ENCODE results near the gene PM20D2. TPM values are rescaled to one million over a fixed set of nuclear protein-coding genes. Genes with fewer than 3 reads are reported as not detected.

Gene PM20D2
- total RNA-seq, 1 donor from 2014 or later: 6.8 TPM

DNA sequence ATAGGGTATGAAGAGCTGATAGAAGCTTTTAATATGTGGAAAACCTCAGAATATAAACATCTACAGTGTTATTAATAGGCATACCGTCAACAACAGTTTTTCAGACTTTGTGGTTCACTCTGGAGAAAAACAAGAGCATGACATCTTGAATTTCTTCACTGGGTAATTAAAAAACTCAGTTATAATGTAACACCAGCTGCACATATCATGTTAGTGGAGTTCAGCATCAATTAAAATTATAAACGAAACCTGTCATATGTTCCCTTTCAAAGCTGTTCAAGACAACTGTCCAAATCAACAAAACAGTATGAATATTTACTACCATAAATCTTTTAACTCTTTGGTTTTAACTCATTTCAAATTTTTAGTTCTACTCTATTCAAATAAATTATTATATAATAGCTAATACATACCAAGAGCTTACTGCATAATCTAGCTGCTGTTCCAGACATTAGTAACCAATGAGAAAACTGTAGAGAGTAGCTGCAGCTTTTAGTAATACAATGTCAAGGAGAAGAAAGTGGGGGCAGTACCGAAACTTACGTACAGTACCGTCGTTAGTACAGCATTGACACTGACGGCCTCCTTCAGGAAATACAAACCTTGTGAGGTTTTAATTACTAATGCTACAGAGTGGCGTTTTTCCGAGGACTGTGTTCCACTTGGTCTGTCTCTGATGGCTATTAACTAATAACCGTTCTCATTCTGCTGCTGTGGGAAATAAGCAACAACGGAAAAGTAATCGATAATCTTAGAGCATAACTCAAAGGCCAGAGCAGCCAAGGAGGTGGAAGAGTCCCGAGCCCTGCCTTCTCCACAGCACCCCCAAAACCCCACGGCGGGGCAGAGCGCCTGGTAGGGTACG is 532 bp upstream of the PM20D2 start:
- DNase-seq (ENCODE audit: extremely low read depth, low read depth, low spot score): no peak

DNA sequence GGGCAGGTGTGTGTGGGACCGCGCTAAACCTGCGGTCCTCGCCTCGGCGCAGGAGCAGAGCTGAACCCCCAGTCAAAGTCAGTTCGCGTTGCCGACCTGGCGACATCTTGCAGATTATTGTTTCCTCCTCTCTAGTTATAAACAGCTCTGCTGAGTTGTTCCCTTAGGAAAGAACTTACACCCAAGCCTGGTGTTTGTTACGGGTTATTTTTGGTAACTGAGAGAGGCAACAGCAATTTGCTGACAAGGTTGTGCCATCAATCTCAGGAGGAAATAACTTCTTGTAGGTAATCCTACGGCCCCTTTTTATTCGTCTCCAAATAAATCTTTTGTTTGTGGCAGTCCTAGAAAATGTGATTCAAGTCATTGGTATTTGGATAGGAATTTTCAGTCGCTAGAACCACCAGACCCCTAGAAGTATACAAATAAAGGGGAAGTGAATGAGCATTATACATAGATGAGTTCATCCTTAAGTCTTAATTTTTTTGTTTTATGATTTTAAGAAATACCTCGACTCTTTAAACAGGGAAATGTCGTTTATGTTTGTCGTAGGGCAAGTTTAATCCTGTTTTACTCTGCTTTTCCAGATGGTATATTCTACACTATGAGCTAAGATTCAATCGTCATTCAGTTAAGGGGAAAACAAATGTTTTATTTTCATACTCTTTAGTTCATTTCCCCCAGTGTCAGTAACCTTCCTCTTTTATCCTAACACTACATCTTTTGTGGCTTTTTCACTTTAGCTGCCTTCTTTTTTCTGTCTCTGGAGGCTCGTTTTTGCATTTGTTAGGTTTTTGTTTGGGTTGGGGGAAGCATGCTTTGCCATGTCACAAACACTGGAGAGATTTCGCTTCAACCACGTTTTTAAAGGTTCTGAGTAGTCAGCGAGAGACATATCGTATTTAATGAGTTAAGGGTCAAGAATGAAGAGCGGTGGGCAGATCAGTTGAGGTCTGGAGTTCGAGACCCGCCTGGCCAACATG is 1.2 kb downstream of the PM20D2 start:
- no peak for DNase-seq (ENCODE audit: extremely low read depth, low read depth, low spot score)

DNA sequence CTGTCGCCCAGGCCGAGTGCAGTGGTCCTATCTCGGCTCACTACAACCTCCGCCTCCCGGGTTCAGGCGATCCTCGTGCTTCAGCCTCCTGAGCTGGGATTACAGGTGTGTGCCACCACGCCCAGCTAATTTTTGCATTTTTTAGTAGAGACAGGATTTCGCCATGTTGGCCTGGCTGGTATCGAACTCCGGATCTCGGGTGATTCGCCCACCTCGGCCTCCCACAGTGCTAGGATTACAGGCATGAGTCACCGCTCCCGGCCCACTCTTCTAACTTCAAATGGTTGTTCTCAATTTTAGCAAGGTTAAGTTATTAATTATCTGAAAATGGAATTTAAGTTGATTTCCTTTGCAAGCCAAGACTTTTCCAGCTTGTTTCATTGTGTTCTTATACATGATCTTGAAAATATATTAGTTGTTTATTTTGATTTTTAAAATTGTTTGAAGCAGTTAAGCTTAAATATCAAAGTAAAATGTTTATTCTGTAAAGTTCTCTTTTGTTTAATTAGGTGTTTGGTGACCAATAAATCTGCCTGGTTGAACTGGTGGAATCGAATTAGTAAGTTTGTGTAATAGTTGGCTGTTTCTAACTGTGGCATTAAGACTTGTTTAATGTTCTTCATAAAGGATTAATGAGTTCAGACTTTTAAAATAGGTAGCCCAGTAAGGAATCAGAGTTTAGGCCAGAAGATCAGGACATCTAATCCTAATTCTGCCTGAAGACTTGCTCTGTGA is 2.3 kb downstream of the PM20D2 start:
- DNase-seq (ENCODE audit: extremely low read depth, low read depth, low spot score): no peak

DNA sequence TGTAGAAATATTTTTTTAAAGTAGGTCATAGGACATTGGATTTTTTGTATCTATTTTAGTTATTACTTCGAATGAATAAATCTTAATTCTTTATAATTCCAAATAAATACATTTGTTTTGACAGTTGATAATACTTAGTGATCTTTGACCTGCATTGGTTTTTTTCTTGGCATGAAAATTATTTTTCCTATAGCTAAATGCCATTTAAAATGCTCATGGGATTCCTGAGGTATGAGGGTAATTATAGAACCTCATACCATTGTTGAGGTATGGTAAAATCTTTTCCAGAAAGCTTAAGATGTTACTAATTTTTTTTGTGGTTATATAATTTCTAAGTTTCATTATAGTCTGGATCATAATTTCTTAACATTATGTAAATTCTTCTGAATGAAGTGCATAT is 8.3 kb downstream of the PM20D2 start:
- no peak for DNase-seq (ENCODE audit: extremely low read depth, low read depth, low spot score)

GRCh38 chr6:89160331-89161092 is 14.7 kb downstream of the PM20D2 start:
- DNase-seq (ENCODE audit: extremely low read depth, low read depth, low spot score): no peak

DNA sequence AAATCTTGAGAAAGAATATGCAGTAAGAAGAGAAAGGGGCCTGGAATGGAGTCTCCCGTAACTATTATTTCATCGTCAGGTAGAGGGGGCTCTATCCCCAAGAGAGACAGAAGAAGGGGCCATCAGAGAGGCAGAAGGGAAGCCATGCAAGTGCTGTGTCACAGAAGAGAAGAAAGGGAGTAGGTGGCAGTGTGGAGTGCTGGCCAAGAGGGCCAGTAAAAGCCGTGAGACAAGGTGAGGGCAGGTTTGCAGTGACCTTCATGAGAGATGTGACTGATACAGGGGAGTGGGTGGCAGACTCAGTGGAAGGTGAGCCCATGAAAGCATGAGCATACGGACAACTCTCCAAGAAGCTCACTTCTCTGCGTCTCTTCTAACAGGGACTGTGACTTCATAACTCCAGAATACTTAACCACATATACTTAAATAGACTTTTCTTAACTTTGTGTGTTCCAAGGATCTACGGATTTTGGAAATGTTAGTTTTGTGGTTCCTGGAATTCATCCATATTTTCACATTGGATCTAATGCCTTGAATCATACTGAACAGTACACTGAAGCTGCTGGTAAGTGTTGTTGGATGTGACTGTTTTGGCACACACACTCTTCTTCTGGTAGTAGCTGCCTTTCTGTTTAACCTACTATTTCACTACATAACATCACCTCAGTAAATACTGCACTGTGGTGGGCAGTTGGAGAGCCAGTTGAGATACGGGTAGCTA is 15.6 kb downstream of the PM20D2 start:
- DNase-seq (ENCODE audit: extremely low read depth, low read depth, low spot score): no peak

DNA sequence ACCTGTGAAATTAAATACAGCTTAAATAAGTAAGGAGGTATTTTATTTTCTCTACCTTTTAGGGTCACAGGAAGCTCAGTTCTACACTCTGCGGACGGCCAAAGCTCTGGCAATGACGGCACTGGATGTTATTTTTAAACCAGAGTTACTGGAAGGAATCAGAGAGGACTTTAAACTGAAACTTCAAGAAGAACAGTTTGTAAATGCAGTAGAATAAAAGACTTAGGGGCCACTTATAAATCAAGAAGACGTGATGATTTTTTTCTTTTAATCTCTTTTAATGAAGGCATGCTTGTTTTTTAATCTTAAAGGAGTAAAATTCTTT is 16.2 kb downstream of the PM20D2 start:
- DNase-seq (ENCODE audit: extremely low read depth, low read depth, low spot score): no peak

GRCh38 chr6:89172131-89172530 is 26.3 kb downstream of the PM20D2 start:
- no peak for DNase-seq (ENCODE audit: extremely low read depth, low read depth, low spot score)

DNA sequence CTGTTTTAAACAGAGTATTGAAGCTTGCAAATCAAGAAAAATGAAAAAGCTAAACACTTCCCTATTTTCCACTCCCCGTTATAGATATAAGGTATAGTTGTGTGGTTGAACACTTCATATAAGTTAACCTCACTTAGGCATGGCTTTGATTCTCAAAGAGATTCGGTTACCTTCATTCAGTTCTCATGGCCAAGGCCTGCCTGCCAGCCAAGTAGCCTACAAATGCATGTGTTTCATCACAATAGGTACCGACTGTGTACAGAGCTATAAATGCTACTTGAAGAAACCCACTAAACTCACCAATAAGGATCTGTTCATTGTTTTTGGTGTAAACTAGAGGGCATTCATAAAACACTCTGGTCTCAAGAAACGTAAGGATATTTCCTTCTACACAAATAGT is 27.8 kb downstream of the PM20D2 start:
- no peak for DNase-seq (ENCODE audit: extremely low read depth, low read depth, low spot score)

DNA sequence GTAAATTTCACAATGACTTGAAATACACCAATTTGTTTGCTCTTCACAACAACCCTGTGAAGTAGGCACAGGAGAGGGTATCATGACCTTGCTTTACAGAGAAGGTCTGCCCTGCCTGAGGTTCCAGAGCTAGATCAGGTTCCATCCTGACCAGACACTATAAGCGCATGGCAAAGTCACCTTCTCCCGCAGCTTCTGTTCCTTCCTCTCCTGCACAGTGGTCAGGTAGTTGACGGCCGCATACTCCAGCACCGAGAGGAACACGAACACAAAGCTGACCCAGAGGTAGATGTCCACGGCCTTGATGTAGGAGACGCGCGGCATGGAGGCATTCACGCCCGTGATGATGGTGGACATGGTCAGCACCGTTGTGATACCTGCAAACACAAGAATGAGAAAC is 34.3 kb downstream of the PM20D2 start:
- DNase-seq (ENCODE audit: extremely low read depth, low read depth, low spot score): no peak

GRCh38 chr6:89180971-89181370 is 35.1 kb downstream of the PM20D2 start:
- no peak for DNase-seq (ENCODE audit: extremely low read depth, low read depth, low spot score)

DNA sequence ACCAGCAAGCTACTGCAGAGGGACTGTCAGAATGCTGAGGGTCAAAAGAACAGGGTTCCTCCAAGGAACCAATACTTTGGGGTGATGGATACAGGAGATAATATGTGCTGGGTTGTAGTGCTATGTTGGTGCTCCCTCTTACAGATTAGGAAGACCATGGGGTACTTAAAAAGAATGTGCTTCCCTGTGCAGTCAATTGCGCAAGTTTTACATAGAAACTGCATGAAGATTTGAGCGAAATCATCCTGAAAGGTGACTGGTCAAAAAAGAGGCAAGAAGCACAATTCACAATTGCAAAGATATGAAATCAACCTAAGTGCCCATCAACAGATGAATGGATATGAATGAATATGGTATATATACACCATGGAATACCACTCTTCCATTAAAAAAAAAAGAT is 37.4 kb downstream of the PM20D2 start:
- no peak for DNase-seq (ENCODE audit: extremely low read depth, low read depth, low spot score)

DNA sequence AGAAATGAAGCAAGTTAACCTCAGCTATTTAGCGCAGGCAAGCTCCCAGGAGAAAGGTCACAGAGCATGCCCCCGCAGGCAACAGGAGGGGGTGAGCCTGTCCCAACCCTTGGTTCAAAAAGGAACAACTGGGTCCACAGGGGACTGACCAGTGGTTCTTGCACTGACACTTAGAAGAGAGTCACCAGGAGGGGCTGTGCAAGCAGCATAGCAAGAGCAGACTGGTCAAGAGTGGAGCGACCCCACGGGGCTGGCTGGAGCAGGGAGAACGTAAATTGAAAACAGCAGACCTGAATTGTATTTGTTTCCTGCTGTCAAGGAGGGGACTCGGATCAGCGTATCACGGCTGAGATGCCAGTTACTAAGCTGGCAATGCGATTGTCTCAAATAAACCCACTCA is 38.5 kb downstream of the PM20D2 start:
- no peak for DNase-seq (ENCODE audit: extremely low read depth, low read depth, low spot score)

DNA sequence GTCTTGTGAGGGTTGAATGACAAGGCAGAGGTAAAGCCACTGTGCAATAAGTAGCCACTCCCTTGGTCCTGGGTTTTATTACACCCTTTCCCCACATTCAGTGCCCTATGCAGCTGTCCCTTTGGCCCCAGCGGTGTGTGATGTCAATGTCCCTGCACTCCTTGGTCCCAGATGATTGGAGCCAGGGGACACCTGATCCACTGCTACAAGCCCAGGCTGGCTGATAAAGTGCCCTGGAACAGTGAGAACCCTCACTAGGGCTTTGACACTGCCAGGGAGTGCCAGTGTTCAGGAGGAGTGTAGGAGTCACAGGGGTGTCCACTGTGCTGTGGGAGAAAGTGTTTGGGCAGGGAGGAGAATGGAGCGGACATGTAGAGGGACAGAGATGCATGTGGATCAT is 40.9 kb downstream of the PM20D2 start:
- DNase-seq (ENCODE audit: extremely low read depth, low read depth, low spot score): no peak

- no peak for DNase-seq (ENCODE audit: extremely low read depth, low read depth, low spot score)
These were observed 41.6 kb downstream of the PM20D2 start for GRCh38 chr6:89187504-89187903.

DNA sequence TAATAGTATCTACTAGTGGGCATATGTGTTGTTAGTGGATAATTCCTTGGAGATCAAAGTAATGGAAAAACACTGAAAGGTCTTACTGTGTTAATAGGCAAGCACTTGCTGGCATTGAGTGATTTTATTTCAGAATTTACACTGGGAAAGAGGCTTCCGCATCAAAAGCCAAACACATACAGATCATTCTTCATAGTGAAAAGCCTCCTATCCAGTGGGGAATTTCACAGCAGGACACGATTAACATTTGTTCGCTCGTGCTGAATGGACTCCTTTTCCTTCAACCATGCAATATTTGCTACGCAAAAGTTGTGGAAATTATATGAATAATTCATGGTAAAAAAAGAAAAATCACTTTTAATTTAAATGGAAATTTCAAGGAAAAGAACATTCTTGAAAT is 44.9 kb downstream of the PM20D2 start:
- DNase-seq (ENCODE audit: extremely low read depth, low read depth, low spot score): no peak

DNA sequence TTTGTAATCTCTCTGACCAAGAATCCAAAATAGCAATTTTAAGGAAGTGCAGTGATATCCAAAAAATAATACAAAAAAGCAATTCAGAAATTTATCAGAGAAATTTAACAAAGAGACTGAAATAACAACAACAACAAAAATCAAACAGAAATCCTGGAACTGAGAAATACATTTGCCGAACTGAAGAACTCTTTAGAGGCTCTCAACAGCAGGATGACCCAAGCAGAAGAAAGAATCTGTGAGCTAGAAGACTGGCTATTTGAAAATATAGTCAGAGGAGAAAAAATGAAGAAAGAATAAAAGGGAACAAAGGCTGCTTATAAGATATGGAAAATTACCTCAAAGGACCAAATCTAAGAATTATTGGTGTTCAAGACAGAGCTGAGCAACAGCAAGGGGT is 48.7 kb downstream of the PM20D2 start:
- no peak for DNase-seq (ENCODE audit: extremely low read depth, low read depth, low spot score)

DNA sequence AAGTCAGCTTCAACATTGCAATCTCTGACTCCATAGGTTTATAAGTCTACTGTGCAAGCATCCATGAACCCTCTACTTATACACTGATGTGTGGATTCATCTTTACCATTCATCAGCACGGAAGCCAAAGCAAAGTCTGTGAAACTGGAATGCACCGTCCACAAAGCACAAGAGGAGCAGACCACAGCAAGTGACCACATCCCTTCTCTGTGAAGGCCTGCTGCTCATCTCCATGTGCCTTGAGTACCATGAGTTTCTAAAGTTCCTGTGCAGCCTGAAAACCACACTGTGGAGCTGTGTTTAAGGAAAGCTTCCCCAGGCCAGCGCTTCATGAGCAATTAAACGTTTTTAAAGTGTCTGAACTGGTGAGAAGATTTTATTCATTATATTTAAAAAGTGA is 51.3 kb downstream of the PM20D2 start:
- no peak for DNase-seq (ENCODE audit: extremely low read depth, low read depth, low spot score)

DNA sequence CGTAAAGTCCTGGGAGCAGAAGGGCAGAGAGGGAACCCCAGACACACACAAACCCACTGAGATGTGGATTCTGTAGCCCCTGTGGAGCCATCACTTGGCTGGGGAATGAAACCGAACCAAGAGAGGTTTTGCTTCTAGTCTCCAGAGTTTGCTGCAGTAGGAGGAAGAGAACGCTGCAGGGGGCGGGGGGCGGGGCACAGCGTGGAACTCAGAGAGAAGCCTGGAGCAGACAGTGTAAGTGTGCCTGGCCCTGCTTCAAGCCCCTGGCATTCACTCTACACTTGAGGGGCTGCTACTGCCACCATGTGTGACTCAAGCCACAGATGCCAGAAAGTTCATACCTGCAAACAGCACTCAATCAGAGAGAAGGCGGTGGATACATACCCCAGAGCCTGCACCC is 52.4 kb downstream of the PM20D2 start:
- no peak for DNase-seq (ENCODE audit: extremely low read depth, low read depth, low spot score)

DNA sequence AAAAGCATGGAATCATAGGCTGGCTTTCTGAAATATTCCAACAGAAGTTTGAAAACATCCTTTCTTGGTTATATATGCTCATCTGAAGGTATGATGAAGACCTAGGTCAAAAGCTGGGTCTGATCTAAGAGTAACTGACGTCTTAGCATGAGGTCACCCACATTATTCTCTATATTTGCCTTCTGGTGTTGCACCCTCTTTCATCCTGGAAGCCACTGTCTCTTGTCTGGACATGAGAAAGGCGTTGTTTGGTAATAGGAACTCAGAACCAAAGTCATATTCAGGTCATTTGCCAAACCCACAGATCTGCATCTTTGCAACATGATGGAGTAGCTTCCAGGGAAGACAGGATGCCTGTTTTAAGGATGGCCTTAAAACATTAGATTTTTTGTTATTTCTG is 53.7 kb downstream of the PM20D2 start:
- no peak for DNase-seq (ENCODE audit: extremely low read depth, low read depth, low spot score)

Data from glomerular endothelial cell (primary cell).